ENCODE measurements around the gene MAGEB6B. TPM values are rescaled to one million over a fixed set of nuclear protein-coding genes. Genes with fewer than 3 reads are reported as not detected.
"Not testable (repeated sequence)": the region's sequence is repeated elsewhere in the genome, so short reads cannot be mapped to it uniquely, and the experiment has no call there.

The MAGEB6B gene, protein sequence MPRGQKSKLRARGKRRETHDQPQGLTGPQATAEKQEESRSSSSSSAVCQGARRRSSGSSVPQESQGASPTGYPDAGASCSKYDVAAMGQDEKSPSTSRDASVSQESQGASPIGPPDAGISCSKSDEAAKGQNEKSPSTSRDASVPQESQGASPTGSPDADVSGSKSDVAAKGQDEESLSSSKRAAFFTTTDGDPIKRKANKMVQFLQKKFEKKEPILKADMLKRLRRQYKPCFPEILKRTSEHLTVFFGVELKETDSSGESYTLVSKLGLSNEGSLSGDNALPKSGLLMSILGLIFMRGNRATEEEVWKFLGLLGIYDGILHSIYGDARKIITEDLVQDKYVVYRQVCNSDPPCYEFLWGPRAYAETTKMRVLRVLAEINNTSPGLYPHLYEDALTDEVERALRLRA
- not detected in 2 replicates for total RNA-seq

- DNase-seq (ENCODE audit: low read depth) = no peak
Measured at GRCh38 chrX:26160301-26160700, at the start of gene MAGEB6B. TSS of gene MAGEB6B (plus strand) at chrX:26160601. CDS start at chrX:26160601, 0 bp downstream.

- no peak for DNase-seq (ENCODE audit: low read depth)
Measured at GRCh38 chrX:26138274-26138673, 22.1 kb upstream of the MAGEB6B start, which contains the start of gene MAGEB18. TSS of gene MAGEB18 (plus strand) at chrX:26138343. CDS start at chrX:26138986, 643 bp downstream.

DNA sequence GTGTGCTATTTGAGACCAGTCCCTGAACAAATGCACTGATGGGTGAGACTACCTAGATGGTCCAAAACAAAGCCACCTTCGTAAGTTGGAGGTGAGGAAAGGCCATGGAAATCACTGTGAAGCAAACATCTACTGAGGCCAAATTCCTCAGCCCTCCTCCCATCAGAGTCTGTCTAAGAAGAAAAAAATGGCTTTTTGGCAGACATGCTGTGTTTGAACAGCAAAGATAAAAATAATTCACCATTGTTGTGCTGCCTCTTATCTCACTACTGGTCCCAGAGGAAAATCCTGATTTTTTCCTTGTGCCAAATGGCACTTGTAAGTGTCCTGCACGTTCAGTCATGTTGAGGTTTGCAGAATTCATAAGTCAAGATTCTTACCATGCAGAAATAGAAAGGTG, 14.4 kb upstream of the MAGEB6B start:
- no peak for DNase-seq (ENCODE audit: low read depth)

- DNase-seq (ENCODE audit: low read depth) = no peak
Measured at GRCh38 chrX:26192204-26192603, 31.8 kb downstream of the MAGEB6B start, which contains the start of gene MAGEB6. TSS of gene MAGEB6 (plus strand) at chrX:26192440. CDS start at chrX:26193847, 1,407 bp downstream.

DNA sequence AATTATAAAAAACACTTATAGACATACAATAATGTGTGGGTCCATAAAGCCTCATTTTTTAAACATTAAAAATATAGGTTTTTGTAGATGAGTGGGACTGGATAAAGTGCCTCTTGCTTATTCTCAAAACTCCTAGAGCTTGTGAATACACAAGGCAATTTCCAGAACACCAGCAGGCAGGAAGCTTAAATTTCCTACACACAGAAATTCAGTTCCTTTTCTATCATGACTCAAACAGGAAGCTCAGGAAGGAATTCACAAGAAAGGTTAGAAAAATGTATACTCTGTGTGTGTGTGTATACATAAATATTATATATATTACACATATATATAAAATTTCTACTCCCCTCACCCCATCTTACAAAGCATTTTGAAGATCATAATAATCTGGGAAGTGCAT, 43.2 kb downstream of the MAGEB6B start:
- DNase-seq (ENCODE audit: low read depth) = no peak

DNA sequence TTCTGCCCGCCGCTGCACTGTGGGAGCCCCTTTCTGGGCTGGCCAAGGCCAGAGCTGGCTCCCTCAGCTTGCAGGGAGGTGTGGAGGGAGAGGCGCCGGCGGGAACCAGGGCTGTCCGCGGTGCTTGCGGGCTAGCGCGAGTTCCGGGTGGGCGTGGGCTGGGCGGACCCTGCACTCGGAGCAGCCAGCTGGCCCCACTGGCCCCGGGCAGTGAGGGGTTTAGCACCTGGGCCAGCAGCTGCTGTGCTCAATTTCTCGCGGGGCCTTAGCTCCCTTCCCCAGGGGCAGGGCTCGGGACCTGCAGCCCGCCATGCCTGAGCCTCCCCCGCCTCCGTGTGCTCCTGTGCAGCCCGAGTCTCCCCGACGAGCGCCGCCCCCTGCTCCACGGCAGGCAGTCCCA, 44.3 kb downstream of the MAGEB6B start:
- DNase-seq (ENCODE audit: low read depth) = not testable (repeated sequence)

DNA sequence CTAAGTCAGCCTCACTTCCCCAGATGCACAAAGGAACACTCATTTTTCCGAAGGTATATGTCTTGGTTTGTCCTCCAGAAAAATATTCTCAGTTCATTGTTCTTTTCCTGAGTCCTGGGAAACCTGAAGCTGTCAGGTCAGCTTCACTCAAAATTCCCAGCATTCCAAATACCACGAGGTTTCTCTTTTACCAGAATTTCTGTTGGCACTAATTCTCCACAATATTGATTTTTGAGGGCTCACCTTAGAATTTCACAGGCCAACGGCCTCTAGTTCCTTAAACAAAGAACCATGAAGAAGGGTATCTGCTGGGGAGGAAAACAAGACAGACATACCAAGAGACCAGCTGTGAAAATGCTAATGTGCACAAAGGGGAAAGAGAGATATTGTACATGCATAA, 47.6 kb downstream of the MAGEB6B start:
- peak; percentile 4 for DNase-seq (ENCODE audit: low read depth)

Other genes with a start within 250 kb of the MAGEB6B start
- gene MAGEB18, start 22.3 kb upstream of the MAGEB6B start, total RNA-seq = not detected in 2 replicates
- gene MAGEB6, start 31.8 kb downstream of the MAGEB6B start, total RNA-seq = not detected in 2 replicates
- gene MAGEB5, start 55.6 kb downstream of the MAGEB6B start, total RNA-seq = not detected in 2 replicates